ENCODE results near the gene DOK4.

The DOK4 gene

DNA sequence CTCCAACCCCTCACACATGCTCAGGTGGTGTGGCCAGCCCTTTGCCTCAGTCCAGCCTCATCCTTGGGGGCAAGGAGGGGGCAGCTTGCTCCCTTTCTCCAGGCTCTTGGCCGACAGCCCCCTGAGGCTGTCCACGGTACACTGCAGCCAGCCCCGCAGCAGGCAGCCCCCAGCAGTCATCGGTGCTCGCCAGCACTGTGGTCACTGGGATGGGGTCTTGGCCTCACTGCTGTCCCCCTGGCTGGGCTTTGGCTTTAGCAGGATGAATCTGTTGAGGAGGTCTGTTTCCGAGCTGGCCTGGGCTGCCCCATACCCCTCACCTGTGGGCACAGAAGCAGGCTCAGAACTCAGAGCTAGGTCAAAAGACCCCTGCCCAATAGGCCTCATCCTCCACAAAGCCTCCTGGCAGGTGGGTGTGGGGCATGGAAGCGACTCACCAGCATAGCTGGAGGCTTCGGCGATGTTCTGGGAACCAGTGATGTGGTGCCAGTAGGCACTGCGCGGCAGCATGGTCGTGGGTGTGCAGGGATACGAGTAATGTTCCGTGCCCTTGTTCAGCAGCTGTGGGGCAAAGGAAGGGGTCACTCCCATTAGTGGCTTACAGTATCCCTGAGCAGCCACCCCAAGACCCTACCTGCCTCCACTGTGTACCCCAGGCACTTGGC, 13.0 kb downstream of the DOK4 start:
- H3K27ac ChIP-seq (replicated peaks), result no peak overlapping the region
- H3K4me3 ChIP-seq (replicated peaks; ENCODE audit: insufficient read depth, low read length), result no peak overlapping the region
- DNase-seq (ENCODE audit: low read depth in 1 of 2, low spot score in 1 of 2), result no peak
- TF ChIP-seq SPI1 (IDR thresholded peaks at IDR 0.05; ENCODE audit: borderline replicate concordance, low read depth) (no peak), POLR2AphosphoS5 (IDR thresholded peaks at IDR 0.05; ENCODE audit: low read depth) (no peak), GABPA (IDR thresholded peaks at IDR 0.05; ENCODE audit: low read depth) (no peak)
- TF ChIP-seq, protein P1, sequence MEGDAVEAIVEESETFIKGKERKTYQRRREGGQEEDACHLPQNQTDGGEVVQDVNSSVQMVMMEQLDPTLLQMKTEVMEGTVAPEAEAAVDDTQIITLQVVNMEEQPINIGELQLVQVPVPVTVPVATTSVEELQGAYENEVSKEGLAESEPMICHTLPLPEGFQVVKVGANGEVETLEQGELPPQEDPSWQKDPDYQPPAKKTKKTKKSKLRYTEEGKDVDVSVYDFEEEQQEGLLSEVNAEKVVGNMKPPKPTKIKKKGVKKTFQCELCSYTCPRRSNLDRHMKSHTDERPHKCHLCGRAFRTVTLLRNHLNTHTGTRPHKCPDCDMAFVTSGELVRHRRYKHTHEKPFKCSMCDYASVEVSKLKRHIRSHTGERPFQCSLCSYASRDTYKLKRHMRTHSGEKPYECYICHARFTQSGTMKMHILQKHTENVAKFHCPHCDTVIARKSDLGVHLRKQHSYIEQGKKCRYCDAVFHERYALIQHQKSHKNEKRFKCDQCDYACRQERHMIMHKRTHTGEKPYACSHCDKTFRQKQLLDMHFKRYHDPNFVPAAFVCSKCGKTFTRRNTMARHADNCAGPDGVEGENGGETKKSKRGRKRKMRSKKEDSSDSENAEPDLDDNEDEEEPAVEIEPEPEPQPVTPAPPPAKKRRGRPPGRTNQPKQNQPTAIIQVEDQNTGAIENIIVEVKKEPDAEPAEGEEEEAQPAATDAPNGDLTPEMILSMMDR (IDR thresholded peaks at IDR 0.05; ENCODE audit: insufficient read depth, low read length), result no peak
- TF ChIP-seq, protein P2, sequence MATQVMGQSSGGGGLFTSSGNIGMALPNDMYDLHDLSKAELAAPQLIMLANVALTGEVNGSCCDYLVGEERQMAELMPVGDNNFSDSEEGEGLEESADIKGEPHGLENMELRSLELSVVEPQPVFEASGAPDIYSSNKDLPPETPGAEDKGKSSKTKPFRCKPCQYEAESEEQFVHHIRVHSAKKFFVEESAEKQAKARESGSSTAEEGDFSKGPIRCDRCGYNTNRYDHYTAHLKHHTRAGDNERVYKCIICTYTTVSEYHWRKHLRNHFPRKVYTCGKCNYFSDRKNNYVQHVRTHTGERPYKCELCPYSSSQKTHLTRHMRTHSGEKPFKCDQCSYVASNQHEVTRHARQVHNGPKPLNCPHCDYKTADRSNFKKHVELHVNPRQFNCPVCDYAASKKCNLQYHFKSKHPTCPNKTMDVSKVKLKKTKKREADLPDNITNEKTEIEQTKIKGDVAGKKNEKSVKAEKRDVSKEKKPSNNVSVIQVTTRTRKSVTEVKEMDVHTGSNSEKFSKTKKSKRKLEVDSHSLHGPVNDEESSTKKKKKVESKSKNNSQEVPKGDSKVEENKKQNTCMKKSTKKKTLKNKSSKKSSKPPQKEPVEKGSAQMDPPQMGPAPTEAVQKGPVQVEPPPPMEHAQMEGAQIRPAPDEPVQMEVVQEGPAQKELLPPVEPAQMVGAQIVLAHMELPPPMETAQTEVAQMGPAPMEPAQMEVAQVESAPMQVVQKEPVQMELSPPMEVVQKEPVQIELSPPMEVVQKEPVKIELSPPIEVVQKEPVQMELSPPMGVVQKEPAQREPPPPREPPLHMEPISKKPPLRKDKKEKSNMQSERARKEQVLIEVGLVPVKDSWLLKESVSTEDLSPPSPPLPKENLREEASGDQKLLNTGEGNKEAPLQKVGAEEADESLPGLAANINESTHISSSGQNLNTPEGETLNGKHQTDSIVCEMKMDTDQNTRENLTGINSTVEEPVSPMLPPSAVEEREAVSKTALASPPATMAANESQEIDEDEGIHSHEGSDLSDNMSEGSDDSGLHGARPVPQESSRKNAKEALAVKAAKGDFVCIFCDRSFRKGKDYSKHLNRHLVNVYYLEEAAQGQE (IDR thresholded peaks at IDR 0.05; ENCODE audit: insufficient replicate concordance, low read depth), result no peak
- no peaks in the 10 kb centered on the region for H3K27me3 ChIP-seq (ENCODE audit: insufficient read depth, poor library complexity, severe bottlenecking)

GRCh38 chr16:57472665-57473060, 13.6 kb downstream of the DOK4 start:
- DNase-seq (ENCODE audit: low read depth in 1 of 2, low spot score in 1 of 2), result no peak
- H3K27me3 ChIP-seq (ENCODE audit: insufficient read depth, poor library complexity, severe bottlenecking), result no peaks in the 10 kb centered on the region
- H3K4me3 ChIP-seq (replicated peaks; ENCODE audit: insufficient read depth, low read length), result no peak overlapping the region
- TF ChIP-seq GABPA (IDR thresholded peaks at IDR 0.05; ENCODE audit: low read depth) (no peak), SPI1 (IDR thresholded peaks at IDR 0.05; ENCODE audit: borderline replicate concordance, low read depth) (peak; percentile 56; the same call in 1 of the 2 replicates)
- no peak overlapping the region for H3K27ac ChIP-seq (replicated peaks)

DNA sequence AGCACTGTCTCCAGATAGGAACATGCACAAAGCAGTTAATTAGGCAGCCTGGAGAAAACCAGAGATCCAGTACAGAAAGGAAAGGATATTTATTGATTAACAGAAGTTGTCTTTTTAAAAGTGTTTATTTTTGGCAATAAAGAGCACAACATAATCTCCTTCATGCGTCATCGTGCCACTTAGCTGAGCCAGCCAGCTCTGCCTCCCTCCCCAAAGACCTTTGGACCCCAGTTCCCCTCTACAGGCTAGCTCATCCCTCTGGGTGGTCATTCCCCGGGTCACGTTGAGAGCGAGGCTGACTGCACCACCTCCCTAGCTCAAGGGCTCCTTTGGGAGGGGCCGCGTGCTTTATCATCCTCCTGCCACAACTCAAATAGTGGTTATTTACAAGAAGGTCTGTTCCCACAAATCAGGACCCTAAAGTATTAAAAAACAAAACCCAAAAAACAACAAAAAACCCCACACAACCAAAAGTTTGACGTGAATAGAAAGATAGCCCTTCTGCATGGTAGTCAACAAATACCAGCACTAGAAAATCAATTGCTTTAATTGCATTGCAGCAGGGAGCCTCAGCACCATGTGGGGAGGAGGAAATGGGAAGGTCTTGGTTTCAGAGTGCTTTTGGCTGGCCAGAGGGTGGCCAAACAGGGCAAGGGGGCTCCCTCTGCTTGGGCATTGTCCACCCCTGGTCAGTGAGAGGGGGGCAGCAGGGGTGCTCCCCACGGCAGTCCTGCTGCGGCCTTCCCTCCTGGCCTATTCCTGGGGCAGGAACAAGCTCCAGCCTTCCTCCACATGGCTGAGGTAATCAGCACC, 14.2 kb downstream of the DOK4 start:
- no peak for DNase-seq (ENCODE audit: low read depth in 1 of 2, low spot score in 1 of 2)
- TF ChIP-seq GABPA (IDR thresholded peaks at IDR 0.05; ENCODE audit: low read depth) (no peak), POLR2AphosphoS5 (IDR thresholded peaks at IDR 0.05; ENCODE audit: low read depth) (no peak; the same call in 1 of the 2 replicates), SPI1 (IDR thresholded peaks at IDR 0.05; ENCODE audit: borderline replicate concordance, low read depth) (no peak)
- TF ChIP-seq, protein P2 (IDR thresholded peaks at IDR 0.05; ENCODE audit: insufficient replicate concordance, low read depth), result no peak
- TF ChIP-seq, protein P1 (IDR thresholded peaks at IDR 0.05; ENCODE audit: insufficient read depth, low read length), result no peak
- H3K4me3 ChIP-seq (replicated peaks; ENCODE audit: insufficient read depth, low read length), result no peak overlapping the region
- H3K27ac ChIP-seq (replicated peaks), result no peak overlapping the region
- H3K27me3 ChIP-seq (ENCODE audit: insufficient read depth, poor library complexity, severe bottlenecking), result no peaks in the 10 kb centered on the region

- H3K27ac ChIP-seq (replicated peaks), result no peak overlapping the region
- no peaks in the 10 kb centered on the region for H3K27me3 ChIP-seq (ENCODE audit: insufficient read depth, poor library complexity, severe bottlenecking)
- H3K4me3 ChIP-seq (replicated peaks; ENCODE audit: insufficient read depth, low read length), result no peak overlapping the region
- no peak for DNase-seq (ENCODE audit: low read depth in 1 of 2, low spot score in 1 of 2)
- TF ChIP-seq, protein P1 (IDR thresholded peaks at IDR 0.05; ENCODE audit: insufficient read depth, low read length), result no peak
- TF ChIP-seq SPI1 (IDR thresholded peaks at IDR 0.05; ENCODE audit: borderline replicate concordance, low read depth) (no peak), GABPA (IDR thresholded peaks at IDR 0.05; ENCODE audit: low read depth) (no peak), POLR2AphosphoS5 (IDR thresholded peaks at IDR 0.05; ENCODE audit: low read depth) (no peak; the same call in 1 of the 2 replicates)
- TF ChIP-seq, protein P2 (IDR thresholded peaks at IDR 0.05; ENCODE audit: insufficient replicate concordance, low read depth), result no peak
Measured at GRCh38 chr16:57471209-57471608, 15.1 kb downstream of the DOK4 start.
